Gastrocnemius medialis (tissue), 4 donors: ENCODE measurements around the gene KIF13A.

Experiments
- CTCF ChIP-seq, 5 experiments: fragments of 450-650 bp in 3 of 5; fragments of 200-600 bp in 2 of 5; sonication (generic) in 2 of 5; IDR thresholded peaks in 4 of 5; conservative IDR thresholded peaks in 1 of 5; 1 replicate in 4 of 5; 2 replicates in 1 of 5; pipeline ENCODE4 v1.5.1; 2016 to 2019; ENCODE audit warnings: antibody characterized with exemption in 5 of 5, mild to moderate bottlenecking in 3 of 5, moderate library complexity in 3 of 5
- POLR2A ChIP-seq, 2 donors: fragments of 450-650 bp; IDR thresholded peaks; one replicate each; pipeline ENCODE4 v1.6.1; 2017; ENCODE audit warnings: antibody characterized with exemption in 2 of 2, mild to moderate bottlenecking in 2 of 2, moderate library complexity in 2 of 2

- TF ChIP-seq CTCF (IDR thresholded peaks at IDR 0.05 in 4 of 5, conservative IDR thresholded peaks at IDR 0.05 in 1 of 5), result no peak
- TF ChIP-seq POLR2A (IDR thresholded peaks at IDR 0.05), result no peak
These were observed 272.3 kb downstream of the KIF13A start for GRCh38 chr6:17714879-17715851.
